ENCODE data around the gene GAGE13.

Gene GAGE13

GRCh38 chrX:49286581-49286980 lies 44.8 kb upstream of the GAGE13 start:
- TF ChIP-seq, protein P1, sequence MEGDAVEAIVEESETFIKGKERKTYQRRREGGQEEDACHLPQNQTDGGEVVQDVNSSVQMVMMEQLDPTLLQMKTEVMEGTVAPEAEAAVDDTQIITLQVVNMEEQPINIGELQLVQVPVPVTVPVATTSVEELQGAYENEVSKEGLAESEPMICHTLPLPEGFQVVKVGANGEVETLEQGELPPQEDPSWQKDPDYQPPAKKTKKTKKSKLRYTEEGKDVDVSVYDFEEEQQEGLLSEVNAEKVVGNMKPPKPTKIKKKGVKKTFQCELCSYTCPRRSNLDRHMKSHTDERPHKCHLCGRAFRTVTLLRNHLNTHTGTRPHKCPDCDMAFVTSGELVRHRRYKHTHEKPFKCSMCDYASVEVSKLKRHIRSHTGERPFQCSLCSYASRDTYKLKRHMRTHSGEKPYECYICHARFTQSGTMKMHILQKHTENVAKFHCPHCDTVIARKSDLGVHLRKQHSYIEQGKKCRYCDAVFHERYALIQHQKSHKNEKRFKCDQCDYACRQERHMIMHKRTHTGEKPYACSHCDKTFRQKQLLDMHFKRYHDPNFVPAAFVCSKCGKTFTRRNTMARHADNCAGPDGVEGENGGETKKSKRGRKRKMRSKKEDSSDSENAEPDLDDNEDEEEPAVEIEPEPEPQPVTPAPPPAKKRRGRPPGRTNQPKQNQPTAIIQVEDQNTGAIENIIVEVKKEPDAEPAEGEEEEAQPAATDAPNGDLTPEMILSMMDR (IDR thresholded peaks at IDR 0.05; ENCODE audit: low read depth, low read length, poor library complexity, severe bottlenecking), result no peak
- no peak overlapping the region for H3K4me2 ChIP-seq (ENCODE audit: low read length)
- no peak overlapping the region for H3K4me3 ChIP-seq (ENCODE audit: low read length)
- H3K36me3 ChIP-seq (ENCODE audit: control insufficient read depth, low read length), result no peaks in the 10 kb centered on the region
- H3K79me2 ChIP-seq (ENCODE audit: control insufficient read depth, low read length), result no peaks in the 10 kb centered on the region
- H3F3A ChIP-seq (ENCODE audit: control insufficient read depth, insufficient read depth), result no peaks in the 10 kb centered on the region
- H3K27ac ChIP-seq (ENCODE audit: low read depth, low read length), result no peak overlapping the region
- H3K4me1 ChIP-seq (ENCODE audit: control insufficient read depth, low read length), result no peaks in the 10 kb centered on the region
- H3K9me2 ChIP-seq (replicated peaks; ENCODE audit: control insufficient read depth, low read length), result no peaks in the 10 kb centered on the region
- no peaks in the 10 kb centered on the region for H4K20me1 ChIP-seq (ENCODE audit: control insufficient read depth, insufficient read depth, low read depth, low read length)
- H3K9me3 ChIP-seq (ENCODE audit: control insufficient read depth, insufficient read depth, low read length), result no peaks in the 10 kb centered on the region
- no peaks in the 10 kb centered on the region for H3K27me3 ChIP-seq (ENCODE audit: control insufficient read depth, low read length)

DNA sequence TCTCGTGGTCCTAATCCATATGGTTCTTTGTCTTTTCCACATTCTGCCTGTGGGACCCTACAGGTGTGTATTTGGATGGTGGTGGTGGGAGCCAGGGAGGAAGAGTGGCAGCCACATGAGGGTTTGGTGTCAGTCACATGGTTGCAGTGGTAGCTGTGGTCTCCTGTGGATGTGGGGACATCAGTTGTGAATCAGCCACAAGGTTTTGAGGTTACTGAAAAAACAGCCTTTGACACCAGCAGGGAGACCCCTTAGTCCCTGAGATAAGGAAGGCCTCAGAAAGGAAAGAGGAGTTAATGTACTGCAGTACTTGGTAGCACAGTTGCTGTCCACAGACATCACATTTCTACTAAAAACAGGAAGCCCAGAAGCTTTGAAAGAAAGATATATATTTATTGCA lies 43.7 kb upstream of the GAGE13 start:
- no peaks in the 10 kb centered on the region for H3F3A ChIP-seq (ENCODE audit: control insufficient read depth, insufficient read depth)
- no peaks in the 10 kb centered on the region for H3K9me2 ChIP-seq (replicated peaks; ENCODE audit: control insufficient read depth, low read length)
- H3K27ac ChIP-seq (ENCODE audit: low read depth, low read length), result no peak overlapping the region
- H3K4me3 ChIP-seq (ENCODE audit: low read length), result no peak overlapping the region
- no peaks in the 10 kb centered on the region for H3K36me3 ChIP-seq (ENCODE audit: control insufficient read depth, low read length)
- no peaks in the 10 kb centered on the region for H3K9me3 ChIP-seq (ENCODE audit: control insufficient read depth, insufficient read depth, low read length)
- H3K79me2 ChIP-seq (ENCODE audit: control insufficient read depth, low read length), result no peaks in the 10 kb centered on the region
- H4K20me1 ChIP-seq (ENCODE audit: control insufficient read depth, insufficient read depth, low read depth, low read length), result no peaks in the 10 kb centered on the region
- no peak for TF ChIP-seq EZH2phosphoT487 (IDR thresholded peaks at IDR 0.05; ENCODE audit: borderline replicate concordance, low read length)
- TF ChIP-seq, protein P1 (IDR thresholded peaks at IDR 0.05; ENCODE audit: low read depth, low read length, poor library complexity, severe bottlenecking), result no peak
- H3K4me1 ChIP-seq (ENCODE audit: control insufficient read depth, low read length), result no peaks in the 10 kb centered on the region
- H3K4me2 ChIP-seq (ENCODE audit: low read length), result no peak overlapping the region
- no peaks in the 10 kb centered on the region for H3K27me3 ChIP-seq (ENCODE audit: control insufficient read depth, low read length)

- Histone ChIP-seq H3F3A (ENCODE audit: control insufficient read depth, insufficient read depth) (no peaks in the 10 kb centered on the region), H3K27ac (ENCODE audit: low read depth, low read length) (no peak overlapping the region), H4K20me1 (ENCODE audit: control insufficient read depth, insufficient read depth, low read depth, low read length) (no peaks in the 10 kb centered on the region), H3K9me3 (ENCODE audit: control insufficient read depth, insufficient read depth, low read length) (no peaks in the 10 kb centered on the region), H3K79me2 (ENCODE audit: control insufficient read depth, low read length) (no peaks in the 10 kb centered on the region), H3K4me3 (ENCODE audit: low read length) (no peak overlapping the region), H3K27me3 (ENCODE audit: control insufficient read depth, low read length) (no peaks in the 10 kb centered on the region), H3K36me3 (ENCODE audit: control insufficient read depth, low read length) (no peaks in the 10 kb centered on the region), H3K4me1 (ENCODE audit: control insufficient read depth, low read length) (no peaks in the 10 kb centered on the region), H3K9me2 (replicated peaks; ENCODE audit: control insufficient read depth, low read length) (no peaks in the 10 kb centered on the region), H3K4me2 (ENCODE audit: low read length) (no peak overlapping the region)
- TF ChIP-seq, protein P1 (IDR thresholded peaks at IDR 0.05; ENCODE audit: low read depth, low read length, poor library complexity, severe bottlenecking), result no peak
- TF ChIP-seq EZH2phosphoT487 (IDR thresholded peaks at IDR 0.05; ENCODE audit: borderline replicate concordance, low read length), result no peak
Observed at GRCh38 chrX:49290215-49290614, 41.2 kb upstream of the GAGE13 start.

Measured in DOHH2 (cell line).